K562 (cell line): ENCODE measurements around the gene DDX51. TPM values are rescaled to one million over a fixed set of nuclear protein-coding genes. Genes with fewer than 3 reads are reported as not detected.
A peak's percentile ranks its signal among the peaks of the same experiment; 100 is the strongest.

Experiments
- CCNT2 ChIP-seq: IDR thresholded peaks from 2 replicates; pipeline ENCODE4 v1.6.1; 2011; ENCODE audit warnings: borderline replicate concordance, low read depth, mild to moderate bottlenecking, moderate library complexity, mixed read lengths, low read length; ENCODE audit not compliant: insufficient read length; ENCODE audit errors: extremely low read depth
- MAZ ChIP-seq, 2 experiments: fragments of 450-650 bp in 1 of 2; sonication (generic) in 1 of 2; formaldehyde crosslinking; IDR thresholded peaks in 1 of 2; conservative IDR thresholded peaks in 1 of 2; 2 replicates each; pipeline versions ENCODE4 v1.4.0 to v1.5.0; 2020; ENCODE audit warnings: mild to moderate bottlenecking in 1 of 2, missing genetic modification reagents in 1 of 2
- MYC ChIP-seq, 2 experiments: fragments of 250-450 bp in 1 of 2; sonication (Bioruptor Pico) in 1 of 2; IDR thresholded peaks; 2 replicates each; pipeline versions ENCODE4 v1.5.1 to v1.6.1; 2012 to 2021; ENCODE audit warnings: low read depth in 2 of 2, borderline replicate concordance in 1 of 2, improper control_type of control experiment in 1 of 2, low read length in 1 of 2, mild to moderate bottlenecking in 1 of 2, moderate library complexity in 1 of 2
- SAFB ChIP-seq: fragments of 200-400 bp; formaldehyde crosslinking; IDR thresholded peaks from 2 replicates; pipeline ENCODE4 v1.6.1; 2017; ENCODE audit warnings: low read depth, low read length, borderline replicate concordance
- TFAP4 ChIP-seq: sonication (generic); formaldehyde crosslinking; IDR thresholded peaks from 2 replicates; pipeline ENCODE4 v1.8.0; 2022; ENCODE audit warnings: missing genetic modification reagents, mild to moderate bottlenecking, moderate library complexity, borderline replicate concordance
- UBTF ChIP-seq, 2 experiments: IDR thresholded peaks; 2 replicates each; pipeline ENCODE4 v1.6.1; 2012; ENCODE audit warnings: improper control_type of control experiment in 2 of 2, low read depth in 2 of 2, low read length in 2 of 2, borderline replicate concordance in 1 of 2
- ZFP91 ChIP-seq: sonication (generic); formaldehyde crosslinking; IDR thresholded peaks from 2 replicates; pipeline ENCODE4 v1.8.0; 2022; ENCODE audit warnings: mild to moderate bottlenecking, missing genetic modification reagents
- ZNF324 ChIP-seq: fragments of 250-450 bp; sonication (Bioruptor Pico); IDR thresholded peaks from 2 replicates; pipeline ENCODE4 v1.4.0; 2020; ENCODE audit warnings: mild to moderate bottlenecking
- polyA plus RNA-seq, 8 experiments: library from polyadenylated mRNA; depleted of rRNA in 4 of 8; stranded (reverse) in 5 of 8; unstranded in 3 of 8; fragments of >200 nt; fragmentation: Nextera tagmentation in 2 of 8; fragmentation: Illumina TruSeq in 1 of 8; extraction: Ambion mirVana in 2 of 8; extraction: Trizol in 1 of 8; gene quantifications; 2 replicates each; pipeline versions ENCODE4 v1.2.1 to v1.2.3, GENCODE V29; 2011 to 2014; ENCODE audit warnings: inconsistent platforms in 1 of 8, missing spikeins in 1 of 8
- total RNA-seq, 7 experiments: library from RNA; depleted of rRNA in 6 of 7; stranded (reverse); fragments of >200 nt in 6 of 7; fragmentation: Illumina TruSeq in 2 of 7; extraction: Trizol in 2 of 7; gene quantifications; 2 replicates each; pipeline versions ENCODE4 v1.2.1 to v1.2.3, GENCODE V29; 2011 to 2021; ENCODE audit warnings: low replicate concordance in 1 of 7
- TF ChIP-seq, protein P1 (sequence below): fragments of 450-650 bp; formaldehyde crosslinking; conservative IDR thresholded peaks from 2 replicates; pipeline ENCODE4 v1.4.0; 2022; ENCODE audit warnings: mild to moderate bottlenecking, missing genetic modification characterization
- TF ChIP-seq, protein P2 (sequence below): sonication (generic); formaldehyde crosslinking; IDR thresholded peaks from 2 replicates; pipeline ENCODE4 v1.8.1; 2023; ENCODE audit warnings: missing genetic modification reagents, mild to moderate bottlenecking, borderline replicate concordance
- TF ChIP-seq, protein P3 (sequence below): sonication (generic); formaldehyde crosslinking; IDR thresholded peaks from 2 replicates; pipeline ENCODE4 v1.8.1; 2023; ENCODE audit warnings: mild to moderate bottlenecking, missing genetic modification reagents, moderate library complexity

The DDX51 gene
- total and polyA plus RNA-seq, 9 of the 15 experiments (the other 6 are each of a cell fraction or from before 2014, with no cell fraction given) = 1.1 to 35.9 (median 12.4) TPM

- TF ChIP-seq MAZ (CRISPR knock-in tag; conservative IDR thresholded peaks at IDR 0.05 in 1 of 2, IDR thresholded peaks at IDR 0.05 in 1 of 2) (peak; percentile 88 to 98), ZFP91 (CRISPR knock-in tag) (no peak), ZNF324 (CRISPR knock-in tag) (no peak), CCNT2 (peak; percentile 40), MYC (IDR thresholded peaks at IDR 0.05; ENCODE audit: low read depth, low read length) (no peak), MYC (CRISPR knock-in tag; IDR thresholded peaks at IDR 0.05; ENCODE audit: borderline replicate concordance, low read depth) (no peak), UBTF (IDR thresholded peaks at IDR 0.05; ENCODE audit: borderline replicate concordance in 1 of 2, low read depth in 2 of 2, low read length in 2 of 2) (0 out of 4 replicates have a peak, but pooled peaks have one; percentile 33 to 61), SAFB (0 out of 2 replicates have a peak, but pooled peaks have one; percentile 57), TFAP4 (CRISPR knock-in tag) (peak; percentile 43; the same call in 1 of the 2 replicates)
- TF ChIP-seq, protein P1, sequence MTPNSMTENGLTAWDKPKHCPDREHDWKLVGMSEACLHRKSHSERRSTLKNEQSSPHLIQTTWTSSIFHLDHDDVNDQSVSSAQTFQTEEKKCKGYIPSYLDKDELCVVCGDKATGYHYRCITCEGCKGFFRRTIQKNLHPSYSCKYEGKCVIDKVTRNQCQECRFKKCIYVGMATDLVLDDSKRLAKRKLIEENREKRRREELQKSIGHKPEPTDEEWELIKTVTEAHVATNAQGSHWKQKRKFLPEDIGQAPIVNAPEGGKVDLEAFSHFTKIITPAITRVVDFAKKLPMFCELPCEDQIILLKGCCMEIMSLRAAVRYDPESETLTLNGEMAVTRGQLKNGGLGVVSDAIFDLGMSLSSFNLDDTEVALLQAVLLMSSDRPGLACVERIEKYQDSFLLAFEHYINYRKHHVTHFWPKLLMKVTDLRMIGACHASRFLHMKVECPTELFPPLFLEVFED (CRISPR knock-in tag) = no peak
- TF ChIP-seq, protein P2, sequence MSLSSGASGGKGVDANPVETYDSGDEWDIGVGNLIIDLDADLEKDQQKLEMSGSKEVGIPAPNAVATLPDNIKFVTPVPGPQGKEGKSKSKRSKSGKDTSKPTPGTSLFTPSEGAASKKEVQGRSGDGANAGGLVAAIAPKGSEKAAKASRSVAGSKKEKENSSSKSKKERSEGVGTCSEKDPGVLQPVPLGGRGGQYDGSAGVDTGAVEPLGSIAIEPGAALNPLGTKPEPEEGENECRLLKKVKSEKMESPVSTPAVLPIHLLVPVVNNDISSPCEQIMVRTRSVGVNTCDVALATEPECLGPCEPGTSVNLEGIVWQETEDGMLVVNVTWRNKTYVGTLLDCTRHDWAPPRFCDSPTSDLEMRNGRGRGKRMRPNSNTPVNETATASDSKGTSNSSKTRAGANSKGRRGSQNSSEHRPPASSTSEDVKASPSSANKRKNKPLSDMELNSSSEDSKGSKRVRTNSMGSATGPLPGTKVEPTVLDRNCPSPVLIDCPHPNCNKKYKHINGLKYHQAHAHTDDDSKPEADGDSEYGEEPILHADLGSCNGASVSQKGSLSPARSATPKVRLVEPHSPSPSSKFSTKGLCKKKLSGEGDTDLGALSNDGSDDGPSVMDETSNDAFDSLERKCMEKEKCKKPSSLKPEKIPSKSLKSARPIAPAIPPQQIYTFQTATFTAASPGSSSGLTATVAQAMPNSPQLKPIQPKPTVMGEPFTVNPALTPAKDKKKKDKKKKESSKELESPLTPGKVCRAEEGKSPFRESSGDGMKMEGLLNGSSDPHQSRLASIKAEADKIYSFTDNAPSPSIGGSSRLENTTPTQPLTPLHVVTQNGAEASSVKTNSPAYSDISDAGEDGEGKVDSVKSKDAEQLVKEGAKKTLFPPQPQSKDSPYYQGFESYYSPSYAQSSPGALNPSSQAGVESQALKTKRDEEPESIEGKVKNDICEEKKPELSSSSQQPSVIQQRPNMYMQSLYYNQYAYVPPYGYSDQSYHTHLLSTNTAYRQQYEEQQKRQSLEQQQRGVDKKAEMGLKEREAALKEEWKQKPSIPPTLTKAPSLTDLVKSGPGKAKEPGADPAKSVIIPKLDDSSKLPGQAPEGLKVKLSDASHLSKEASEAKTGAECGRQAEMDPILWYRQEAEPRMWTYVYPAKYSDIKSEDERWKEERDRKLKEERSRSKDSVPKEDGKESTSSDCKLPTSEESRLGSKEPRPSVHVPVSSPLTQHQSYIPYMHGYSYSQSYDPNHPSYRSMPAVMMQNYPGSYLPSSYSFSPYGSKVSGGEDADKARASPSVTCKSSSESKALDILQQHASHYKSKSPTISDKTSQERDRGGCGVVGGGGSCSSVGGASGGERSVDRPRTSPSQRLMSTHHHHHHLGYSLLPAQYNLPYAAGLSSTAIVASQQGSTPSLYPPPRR (CRISPR knock-in tag) = 0 out of 2 replicates have a peak, but pooled peaks have one; percentile 39
- TF ChIP-seq, protein P3, sequence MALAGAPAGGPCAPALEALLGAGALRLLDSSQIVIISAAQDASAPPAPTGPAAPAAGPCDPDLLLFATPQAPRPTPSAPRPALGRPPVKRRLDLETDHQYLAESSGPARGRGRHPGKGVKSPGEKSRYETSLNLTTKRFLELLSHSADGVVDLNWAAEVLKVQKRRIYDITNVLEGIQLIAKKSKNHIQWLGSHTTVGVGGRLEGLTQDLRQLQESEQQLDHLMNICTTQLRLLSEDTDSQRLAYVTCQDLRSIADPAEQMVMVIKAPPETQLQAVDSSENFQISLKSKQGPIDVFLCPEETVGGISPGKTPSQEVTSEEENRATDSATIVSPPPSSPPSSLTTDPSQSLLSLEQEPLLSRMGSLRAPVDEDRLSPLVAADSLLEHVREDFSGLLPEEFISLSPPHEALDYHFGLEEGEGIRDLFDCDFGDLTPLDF (CRISPR knock-in tag) = peak; percentile 54; the same call in 1 of the 2 replicates
These were observed 45.4 kb upstream of the DDX51 start (continued) for GRCh38 chr12:132189378-132190011.
